ENCODE results near the gene ZNF827.

DNA sequence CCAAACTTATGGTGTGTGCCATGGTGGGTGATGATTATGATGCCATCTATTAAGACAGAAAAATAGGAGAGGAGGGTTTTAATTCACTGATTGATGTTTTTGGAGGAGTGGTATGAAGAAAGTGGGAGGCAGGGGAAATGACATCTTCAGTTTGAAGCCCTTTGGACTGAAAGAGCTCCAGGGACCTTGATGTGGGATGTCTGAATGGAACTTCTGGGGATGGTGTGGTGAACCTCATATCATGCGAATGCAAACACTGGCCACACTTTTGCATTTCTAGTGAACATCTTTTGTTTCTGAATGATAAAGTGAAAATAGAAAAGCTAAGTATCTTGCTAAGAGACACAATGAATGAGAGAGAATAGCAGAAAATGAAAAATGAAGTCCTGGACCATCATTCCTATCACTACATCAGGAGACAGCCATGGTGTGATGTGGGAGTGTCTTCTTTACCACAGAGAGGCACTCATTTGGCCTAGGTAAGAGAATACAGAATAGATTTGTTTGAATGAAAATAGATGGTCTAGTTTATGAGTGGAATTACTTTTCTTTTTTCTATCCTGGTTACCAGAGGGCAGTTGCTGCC is 123.5 kb downstream of the ZNF827 start:
- TF ChIP-seq EGR1 (IDR thresholded peaks at IDR 0.05) = no peak
- no peak for TF ChIP-seq RAD21 (IDR thresholded peaks at IDR 0.05; ENCODE audit: low read depth)
- TF ChIP-seq, protein P1, sequence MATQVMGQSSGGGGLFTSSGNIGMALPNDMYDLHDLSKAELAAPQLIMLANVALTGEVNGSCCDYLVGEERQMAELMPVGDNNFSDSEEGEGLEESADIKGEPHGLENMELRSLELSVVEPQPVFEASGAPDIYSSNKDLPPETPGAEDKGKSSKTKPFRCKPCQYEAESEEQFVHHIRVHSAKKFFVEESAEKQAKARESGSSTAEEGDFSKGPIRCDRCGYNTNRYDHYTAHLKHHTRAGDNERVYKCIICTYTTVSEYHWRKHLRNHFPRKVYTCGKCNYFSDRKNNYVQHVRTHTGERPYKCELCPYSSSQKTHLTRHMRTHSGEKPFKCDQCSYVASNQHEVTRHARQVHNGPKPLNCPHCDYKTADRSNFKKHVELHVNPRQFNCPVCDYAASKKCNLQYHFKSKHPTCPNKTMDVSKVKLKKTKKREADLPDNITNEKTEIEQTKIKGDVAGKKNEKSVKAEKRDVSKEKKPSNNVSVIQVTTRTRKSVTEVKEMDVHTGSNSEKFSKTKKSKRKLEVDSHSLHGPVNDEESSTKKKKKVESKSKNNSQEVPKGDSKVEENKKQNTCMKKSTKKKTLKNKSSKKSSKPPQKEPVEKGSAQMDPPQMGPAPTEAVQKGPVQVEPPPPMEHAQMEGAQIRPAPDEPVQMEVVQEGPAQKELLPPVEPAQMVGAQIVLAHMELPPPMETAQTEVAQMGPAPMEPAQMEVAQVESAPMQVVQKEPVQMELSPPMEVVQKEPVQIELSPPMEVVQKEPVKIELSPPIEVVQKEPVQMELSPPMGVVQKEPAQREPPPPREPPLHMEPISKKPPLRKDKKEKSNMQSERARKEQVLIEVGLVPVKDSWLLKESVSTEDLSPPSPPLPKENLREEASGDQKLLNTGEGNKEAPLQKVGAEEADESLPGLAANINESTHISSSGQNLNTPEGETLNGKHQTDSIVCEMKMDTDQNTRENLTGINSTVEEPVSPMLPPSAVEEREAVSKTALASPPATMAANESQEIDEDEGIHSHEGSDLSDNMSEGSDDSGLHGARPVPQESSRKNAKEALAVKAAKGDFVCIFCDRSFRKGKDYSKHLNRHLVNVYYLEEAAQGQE (IDR thresholded peaks at IDR 0.05; ENCODE audit: low read depth) = no peak
